Kidney (tissue), 14 donors: ENCODE measurements around the gene SLC27A1. TPM values are rescaled to one million over a fixed set of nuclear protein-coding genes. Genes with fewer than 3 reads are reported as not detected.
A peak's percentile ranks its signal among the peaks of the same experiment; 100 is the strongest.

Experiments used
- DNase-seq, 5 donors: peaks; one replicate each; pipeline ENCODE4 v3.0.0-alpha.2; 2013 to 2020
- FAIRE-seq: peaks from 2 replicates; lab custom pipeline; 2012; peaks lifted over from hg19 to GRCh38; lab: Jason Lieb, UNC
- H3K27ac ChIP-seq, 2 donors: one replicate each; pipeline ENCODE4 v1.7.0; 2013; ENCODE audit warnings: low read depth in 2 of 2, low read length in 2 of 2, inconsistent platforms in 1 of 2
- H3K27me3 ChIP-seq: one replicate; pipeline ENCODE4 v1.7.1; 2013; ENCODE audit warnings: low read length, inconsistent platforms; ENCODE audit not compliant: control insufficient read depth, insufficient read depth
- H3K36me3 ChIP-seq, 3 donors: one replicate each; pipeline versions ENCODE4 v1.7.0 to v1.7.1; 2013; ENCODE audit warnings: low read length in 3 of 3, control low read depth in 1 of 3, inconsistent platforms in 1 of 3; ENCODE audit not compliant: insufficient read depth in 3 of 3, control insufficient read depth in 2 of 3
- H3K4me1 ChIP-seq, 3 donors: one replicate each; pipeline versions ENCODE4 v1.7.0 to v1.7.1; 2013; ENCODE audit warnings: low read length in 3 of 3, inconsistent platforms in 1 of 3, low read depth in 1 of 3; ENCODE audit not compliant: control insufficient read depth in 2 of 3, insufficient read depth in 2 of 3
- H3K4me3 ChIP-seq, 3 donors: one replicate each; pipeline versions ENCODE4 v1.7.0 to v1.8.1; 2013; ENCODE audit warnings: low read length in 3 of 3, control low read depth in 1 of 3, inconsistent platforms in 1 of 3
- H3K9ac ChIP-seq, 3 donors: one replicate each; pipeline versions ENCODE4 v1.7.0 to v1.7.1; 2013; ENCODE audit warnings: low read length in 3 of 3, control low read depth in 1 of 3, inconsistent platforms in 1 of 3
- H3K9me3 ChIP-seq, 3 donors: one replicate each; pipeline versions ENCODE4 v1.7.0 to v1.7.1; 2013; ENCODE audit warnings: low read length in 3 of 3, control low read depth in 1 of 3, inconsistent platforms in 1 of 3; ENCODE audit not compliant: control insufficient read depth in 2 of 3, insufficient read depth in 1 of 3
- intact Hi-C: fragments of 100-400 bp; cut with DNase I; formaldehyde crosslinking; loops from one replicate; pipeline ENCODE4 v1.11.1; 2022
- polyA plus RNA-seq: library from polyadenylated mRNA; stranded (reverse); fragments of 350-450 nt; fragmentation: Illumina TruSeq; extraction: RNeasy Lipid Tissue Mini Kit (QIAGEN cat#74804); gene quantifications from one replicate; pipeline ENCODE4 v1.2.3, GENCODE V29; 2014; ENCODE audit warnings: low read depth, low replicate concordance; ENCODE audit not compliant: insufficient read depth
- total RNA-seq: library from RNA; stranded (reverse); fragmentation: NEBNext Ultra II Directional; extraction: Animal tissue kit (Norgen Biotek cat#: 25700); gene quantifications from one replicate; pipeline ENCODE4 v1.2.1, GENCODE V29; 2021
- TF ChIP-seq, protein P1 (sequence below): IDR thresholded peaks from 3 replicates; pipeline ENCODE4 v1.5.1; 2012; ENCODE audit warnings: mild to moderate bottlenecking, moderate library complexity, borderline replicate concordance; ENCODE audit not compliant: insufficient read depth; ENCODE audit errors: extremely low read depth
- donor health status: control.
- donor health status: control.
- donor health status: control.
- donor health status: control.
- donor health status: control.
- donor health status: DM: yes; HTN: yes; CAD: no.
- donor health status: Normal renal cell carcinoma (clear cell type).

Gene SLC27A1
- total and polyA plus RNA-seq, 2 donors from 2014 or later: 16.9 to 21.9 TPM

DNA sequence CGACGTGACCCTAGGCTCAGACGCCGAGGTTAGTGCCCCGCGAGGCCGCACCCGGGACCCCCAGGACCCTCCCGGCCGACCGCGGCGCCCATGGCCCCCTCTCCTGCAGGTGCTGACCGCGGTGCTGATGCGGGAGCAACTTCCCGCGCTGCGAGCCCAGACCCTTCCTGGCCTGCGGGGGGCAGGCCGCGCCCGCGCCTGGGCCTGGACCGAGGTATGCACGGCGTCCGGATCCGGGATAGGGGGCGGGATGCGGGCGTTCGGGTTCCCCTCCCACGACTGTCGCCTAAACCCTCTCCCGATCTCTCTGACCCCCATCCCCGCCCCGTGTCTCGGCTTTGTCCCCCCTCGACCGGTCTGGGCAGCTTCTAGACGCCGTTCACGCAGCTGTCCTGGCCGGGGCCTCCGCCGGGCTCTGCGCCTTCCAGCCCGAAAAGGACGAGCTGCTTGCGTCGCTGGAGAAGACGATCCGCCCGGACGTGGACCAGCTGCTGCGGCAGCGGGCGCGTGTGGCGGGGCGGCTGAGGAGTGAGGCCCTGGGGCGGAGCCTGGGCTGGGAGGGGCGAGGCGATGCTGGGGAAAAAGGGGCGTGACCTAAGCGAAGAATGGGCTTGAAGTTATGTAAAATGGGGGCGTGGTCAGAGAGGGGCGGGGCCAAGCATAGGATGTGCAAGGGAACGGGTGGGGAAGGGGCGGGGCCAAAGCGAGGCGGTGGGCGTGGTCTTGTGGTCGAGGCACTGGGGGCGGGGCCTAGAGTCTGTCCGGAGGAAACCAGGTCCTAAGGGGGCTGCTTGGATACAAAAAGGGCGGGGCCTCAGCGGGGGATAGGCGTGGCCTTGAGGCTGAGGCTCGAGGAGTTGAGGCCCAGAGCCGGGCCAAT, 69.2 kb downstream of the SLC27A1 start:
- intact Hi-C loops: no loop called here
- DNase-seq: peak; percentile 90 to 98 (median 95)
- H3K4me3 ChIP-seq: peak overlapping the region in 1 of 3 donors; percentile 29
- no peak overlapping the region for H3K9ac ChIP-seq
- no peaks in the 10 kb centered on the region for H3K36me3 ChIP-seq
- no peaks in the 10 kb centered on the region for H3K9me3 ChIP-seq
- no peaks in the 10 kb centered on the region for H3K27me3 ChIP-seq
- no peak for FAIRE-seq
- peaks cover 0 to 7% (median 0%) of the 10 kb centered on the region in 3 donors for H3K4me1 ChIP-seq
- TF ChIP-seq, protein P1, sequence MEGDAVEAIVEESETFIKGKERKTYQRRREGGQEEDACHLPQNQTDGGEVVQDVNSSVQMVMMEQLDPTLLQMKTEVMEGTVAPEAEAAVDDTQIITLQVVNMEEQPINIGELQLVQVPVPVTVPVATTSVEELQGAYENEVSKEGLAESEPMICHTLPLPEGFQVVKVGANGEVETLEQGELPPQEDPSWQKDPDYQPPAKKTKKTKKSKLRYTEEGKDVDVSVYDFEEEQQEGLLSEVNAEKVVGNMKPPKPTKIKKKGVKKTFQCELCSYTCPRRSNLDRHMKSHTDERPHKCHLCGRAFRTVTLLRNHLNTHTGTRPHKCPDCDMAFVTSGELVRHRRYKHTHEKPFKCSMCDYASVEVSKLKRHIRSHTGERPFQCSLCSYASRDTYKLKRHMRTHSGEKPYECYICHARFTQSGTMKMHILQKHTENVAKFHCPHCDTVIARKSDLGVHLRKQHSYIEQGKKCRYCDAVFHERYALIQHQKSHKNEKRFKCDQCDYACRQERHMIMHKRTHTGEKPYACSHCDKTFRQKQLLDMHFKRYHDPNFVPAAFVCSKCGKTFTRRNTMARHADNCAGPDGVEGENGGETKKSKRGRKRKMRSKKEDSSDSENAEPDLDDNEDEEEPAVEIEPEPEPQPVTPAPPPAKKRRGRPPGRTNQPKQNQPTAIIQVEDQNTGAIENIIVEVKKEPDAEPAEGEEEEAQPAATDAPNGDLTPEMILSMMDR: peak; percentile 28
- H3K27ac ChIP-seq: peak overlapping the region in 1 of 2 donors; percentile 37

- H3K27ac ChIP-seq: no peak overlapping the region
- no peak overlapping the region for H3K9ac ChIP-seq
- intact Hi-C loops: no loop called here
- DNase-seq: no peak
- no peaks in the 10 kb centered on the region for H3K9me3 ChIP-seq
- H3K4me3 ChIP-seq: no peak overlapping the region
- TF ChIP-seq, protein P1: no peak
- H3K36me3 ChIP-seq: no peaks in the 10 kb centered on the region
- H3K4me1 ChIP-seq: peaks cover 0 to 7% (median 0%) of the 10 kb centered on the region in 3 donors
- no peaks in the 10 kb centered on the region for H3K27me3 ChIP-seq
- no peak for FAIRE-seq
Observed at GRCh38 chr19:17540174-17540573, 69.8 kb downstream of the SLC27A1 start.

GRCh38 chr19:17541184-17541759, 70.9 kb downstream of the SLC27A1 start:
- peaks cover 0 to 7% (median 0%) of the 10 kb centered on the region in 3 donors for H3K4me1 ChIP-seq
- no peaks in the 10 kb centered on the region for H3K9me3 ChIP-seq
- TF ChIP-seq, protein P1: no peak
- no peak overlapping the region for H3K9ac ChIP-seq
- no peaks in the 10 kb centered on the region for H3K27me3 ChIP-seq
- no peaks in the 10 kb centered on the region for H3K36me3 ChIP-seq
- no peak for FAIRE-seq
- no peak for DNase-seq
- intact Hi-C loops: no loop called here
- H3K27ac ChIP-seq: no peak overlapping the region
- no peak overlapping the region for H3K4me3 ChIP-seq
